Thyroid gland (tissue), 4 donors: ENCODE results near the gene FCRLB.
"Not testable (repeated sequence)": the region's sequence is repeated elsewhere in the genome, so short reads cannot be mapped to it uniquely, and the experiment has no call there.

Experiments used
- CTCF ChIP-seq, 6 experiments: fragments of 200-600 bp in 3 of 6; fragments of 450-650 bp in 3 of 6; sonication (generic) in 3 of 6; IDR thresholded peaks; one replicate each; pipeline ENCODE4 v1.5.1; 2016 to 2019; ENCODE audit warnings: antibody characterized with exemption in 6 of 6, mild to moderate bottlenecking in 2 of 6, inconsistent platforms in 1 of 6, moderate library complexity in 1 of 6
- POLR2A ChIP-seq, 2 donors: fragments of 450-650 bp; IDR thresholded peaks; one replicate each; pipeline ENCODE4 v1.6.1; 2017; ENCODE audit warnings: antibody characterized with exemption in 2 of 2, mild to moderate bottlenecking in 2 of 2, moderate library complexity in 1 of 2

- not testable (repeated sequence) for TF ChIP-seq POLR2A, CTCF (IDR thresholded peaks at IDR 0.05)
Measured at GRCh38 chr1:161698302-161698701, 23.0 kb upstream of the FCRLB start.
